ENCODE measurements around the gene AP1S1. TPM values are rescaled to one million over a fixed set of nuclear protein-coding genes. Genes with fewer than 3 reads are reported as not detected.
"Not testable (repeated sequence)": the region's sequence is repeated elsewhere in the genome, so short reads cannot be mapped to it uniquely, and the experiment has no call there.

The AP1S1 gene
- 197 and 227 TPM in 2 replicates for polyA plus RNA-seq (2011; rRNA removed)
- polyA minus RNA-seq (2011; rRNA and poly(A)+ RNA removed), result 93.2 and 93.4 TPM in 2 replicates

DNA sequence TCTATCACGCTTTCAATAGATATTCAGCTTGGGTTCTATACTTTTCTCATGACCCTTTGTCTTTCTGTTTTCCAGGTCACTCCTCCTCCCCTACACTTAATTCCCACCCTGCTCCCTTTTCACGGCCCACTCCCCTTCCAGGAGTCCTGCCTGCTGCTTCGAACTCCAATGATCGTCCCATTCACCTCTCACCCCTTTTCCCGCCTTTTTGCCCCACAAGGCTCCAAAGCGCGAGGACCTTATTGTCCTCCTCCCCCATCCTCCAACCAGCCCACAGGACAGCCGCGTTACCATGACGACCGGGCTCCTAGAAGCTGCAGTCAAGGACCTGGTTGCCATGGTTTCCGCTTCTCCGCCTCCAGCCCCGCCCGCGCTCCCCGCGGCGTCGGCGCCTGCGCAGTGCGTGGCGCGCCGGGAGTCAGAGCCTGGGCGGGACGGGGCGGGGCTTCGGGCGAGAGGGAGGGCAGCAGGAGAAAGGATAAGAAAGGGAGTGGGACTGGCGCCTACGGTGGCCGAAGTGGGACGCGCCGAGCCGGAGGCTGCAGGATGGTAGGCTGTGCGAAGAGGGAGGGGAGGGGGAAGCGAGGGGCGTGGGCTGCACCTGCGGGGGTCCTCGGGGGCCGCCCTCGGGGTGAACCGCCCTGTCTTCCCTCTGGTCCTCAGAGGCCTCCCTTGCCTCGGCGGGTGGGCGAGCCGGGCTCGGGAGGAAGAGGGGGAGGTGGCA lies at the start of gene AP1S1:
AP1S1 (plus strand) TSS at position 508 of the 724 bp plus-strand sequence; CDS start at position 547, 39 bp downstream.
- TF ChIP-seq, protein P1, sequence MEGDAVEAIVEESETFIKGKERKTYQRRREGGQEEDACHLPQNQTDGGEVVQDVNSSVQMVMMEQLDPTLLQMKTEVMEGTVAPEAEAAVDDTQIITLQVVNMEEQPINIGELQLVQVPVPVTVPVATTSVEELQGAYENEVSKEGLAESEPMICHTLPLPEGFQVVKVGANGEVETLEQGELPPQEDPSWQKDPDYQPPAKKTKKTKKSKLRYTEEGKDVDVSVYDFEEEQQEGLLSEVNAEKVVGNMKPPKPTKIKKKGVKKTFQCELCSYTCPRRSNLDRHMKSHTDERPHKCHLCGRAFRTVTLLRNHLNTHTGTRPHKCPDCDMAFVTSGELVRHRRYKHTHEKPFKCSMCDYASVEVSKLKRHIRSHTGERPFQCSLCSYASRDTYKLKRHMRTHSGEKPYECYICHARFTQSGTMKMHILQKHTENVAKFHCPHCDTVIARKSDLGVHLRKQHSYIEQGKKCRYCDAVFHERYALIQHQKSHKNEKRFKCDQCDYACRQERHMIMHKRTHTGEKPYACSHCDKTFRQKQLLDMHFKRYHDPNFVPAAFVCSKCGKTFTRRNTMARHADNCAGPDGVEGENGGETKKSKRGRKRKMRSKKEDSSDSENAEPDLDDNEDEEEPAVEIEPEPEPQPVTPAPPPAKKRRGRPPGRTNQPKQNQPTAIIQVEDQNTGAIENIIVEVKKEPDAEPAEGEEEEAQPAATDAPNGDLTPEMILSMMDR (IDR thresholded peaks at IDR 0.05; ENCODE audit: low read depth, low read length), result no peak
- Histone ChIP-seq H3K27me3 (ENCODE audit: control insufficient read depth, insufficient read depth, low read length) (peaks cover 4% of the 10 kb centered on the region), H3K9me3 (ENCODE audit: control insufficient read depth, insufficient read depth, low read length) (no peaks in the 10 kb centered on the region), H3K4me3 (ENCODE audit: low read depth, low read length) (peak within 1 kb of the TSS; percentile 82), H3K27ac (ENCODE audit: low read depth, low read length) (peak within 1 kb of the TSS; percentile 52)
- ChIA-PET CTCF (interaction anchor here (0.5 to 3.1 kb wide), 4 partner anchors 10 to 137 kb away, joined by 3 to 39 read pairs (median 4); no protein-coding TSS in a partner anchor), POLR2A (interaction anchor here (1.5 kb wide), 1 partner anchor 9 kb away, joined by 4 read pairs; no protein-coding TSS in a partner anchor)
- DNase-seq (ENCODE audit: low read depth, low spot score), result peak; percentile 83

DNA sequence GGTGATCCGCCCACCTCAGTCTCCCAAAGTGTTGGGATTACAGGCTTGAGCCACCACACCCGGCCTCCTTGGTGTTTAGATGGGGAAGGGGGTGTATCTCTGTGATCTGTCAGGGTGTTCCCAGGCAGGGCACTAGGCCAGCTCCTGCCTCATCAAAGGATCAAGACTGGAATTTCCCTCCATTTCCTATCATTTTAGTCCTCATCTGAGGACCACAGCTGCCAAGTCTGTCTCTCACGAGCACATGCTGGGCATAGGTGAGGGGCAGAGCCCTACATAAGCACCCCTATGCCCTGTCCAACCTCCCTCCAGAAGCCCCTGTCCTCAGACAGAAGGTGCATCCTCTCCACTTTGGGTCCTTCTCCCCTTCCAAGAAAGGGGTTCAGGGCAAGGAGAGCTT lies 49.5 kb upstream of the AP1S1 start:
- ChIA-PET CTCF (interaction anchor here (0.6 kb wide), 1 partner anchor 27 kb away, joined by 4 read pairs; no protein-coding TSS in a partner anchor), POLR2A (interaction anchor here (1.0 to 1.2 kb wide), 2 partner anchors 22 to 29 kb away, joined by 3 read pairs; partner anchors contain the start of gene SERPINE1)
- Histone ChIP-seq H3K4me3 (ENCODE audit: low read depth, low read length) (no peak overlapping the region), H3K27me3 (ENCODE audit: control insufficient read depth, insufficient read depth, low read length) (no peaks in the 10 kb centered on the region), H3K27ac (ENCODE audit: low read depth, low read length) (no peak overlapping the region), H3K9me3 (ENCODE audit: control insufficient read depth, insufficient read depth, low read length) (no peaks in the 10 kb centered on the region; the same call in 1 of the 2 replicates)
- TF ChIP-seq, protein P1 (IDR thresholded peaks at IDR 0.05; ENCODE audit: low read depth, low read length), result no peak
- DNase-seq (ENCODE audit: low read depth, low spot score), result no peak

DNA sequence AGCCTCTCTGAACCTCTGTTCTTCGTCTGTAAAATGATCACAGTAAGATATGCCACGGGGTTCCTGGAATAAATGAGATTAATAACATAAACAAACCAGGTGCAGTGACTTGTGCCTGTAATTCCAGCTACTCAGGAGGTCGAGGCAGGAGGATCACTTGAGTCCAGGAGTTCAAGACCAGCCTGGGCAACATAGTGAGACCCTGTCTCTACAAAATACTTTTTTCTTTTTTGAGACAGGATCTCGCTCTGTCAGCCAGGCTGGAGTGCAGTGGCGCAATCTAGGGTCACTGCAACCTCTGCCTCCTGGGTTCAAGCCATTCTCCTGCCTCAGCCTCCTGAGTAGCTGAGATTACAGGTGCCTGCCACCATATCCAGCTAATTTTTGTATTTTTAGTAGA lies 49.0 kb upstream of the AP1S1 start:
- H3K27me3 ChIP-seq (ENCODE audit: control insufficient read depth, insufficient read depth, low read length); H3K27ac ChIP-seq (ENCODE audit: low read depth, low read length); H3K4me3 ChIP-seq (ENCODE audit: low read depth, low read length); DNase-seq (ENCODE audit: low read depth, low spot score); CTCF ChIA-PET; H3K9me3 ChIP-seq (ENCODE audit: control insufficient read depth, insufficient read depth, low read length): not testable (repeated sequence)
- POLR2A ChIA-PET, result interaction anchor here (1.0 kb wide), 1 partner anchor 22 kb away, joined by 3 read pairs; the partner anchor contains the start of gene SERPINE1

DNA sequence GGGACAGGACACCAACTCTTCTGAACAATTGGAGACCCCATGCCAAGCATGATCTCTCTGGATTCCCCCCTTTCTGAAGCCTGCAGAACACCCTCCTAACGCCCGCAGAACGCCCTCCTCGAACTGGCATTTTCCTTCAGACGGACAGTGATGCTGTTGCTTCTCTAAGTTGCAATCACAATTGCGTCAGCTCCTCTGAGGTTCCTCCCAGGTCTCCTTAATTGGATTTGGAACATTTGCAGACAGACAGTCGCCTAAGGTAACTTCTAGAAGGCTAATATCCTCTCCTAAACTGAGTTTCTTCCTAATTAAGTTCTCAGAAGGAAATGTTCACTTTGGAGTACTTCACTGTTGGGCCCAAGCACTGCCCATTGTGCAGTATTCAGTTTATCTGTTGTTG lies 47.9 kb upstream of the AP1S1 start:
- DNase-seq (ENCODE audit: low read depth, low spot score), result no peak
- CTCF ChIA-PET, result interaction anchor here (1.0 kb wide), 1 partner anchor 38 kb away, joined by 3 read pairs; no protein-coding TSS in a partner anchor

DNA sequence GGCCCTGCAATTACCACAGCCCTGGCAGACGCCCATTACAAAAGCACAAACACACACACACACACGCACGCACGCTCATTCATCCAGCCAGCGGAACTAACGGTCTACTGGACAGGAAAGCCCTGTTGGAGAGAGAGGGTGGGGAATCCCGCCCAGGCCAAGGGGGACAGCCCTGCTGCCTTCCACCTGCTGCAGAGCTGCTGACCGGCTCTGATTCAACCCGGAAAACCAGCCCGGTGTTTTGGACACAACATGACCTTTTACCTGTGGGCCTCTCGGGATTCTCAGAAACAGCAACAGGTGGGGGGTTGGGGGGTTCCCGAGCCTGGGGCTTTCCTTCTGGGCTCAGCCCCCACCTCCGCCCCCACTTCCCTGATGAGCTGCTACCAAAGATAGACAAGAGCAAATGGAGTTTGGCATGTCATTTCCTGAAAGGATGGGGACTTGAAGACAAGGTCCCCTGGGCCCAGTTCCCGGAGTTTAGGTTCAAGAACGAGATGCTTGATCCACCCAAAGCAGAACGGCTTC lies 45.9 kb upstream of the AP1S1 start:
- H3K27ac ChIP-seq (ENCODE audit: low read depth, low read length), result no peak overlapping the region
- TF ChIP-seq, protein P1 (IDR thresholded peaks at IDR 0.05; ENCODE audit: low read depth, low read length), result no peak
- H3K9me3 ChIP-seq (ENCODE audit: control insufficient read depth, insufficient read depth, low read length), result no peaks in the 10 kb centered on the region; the same call in 1 of the 2 replicates
- ChIA-PET POLR2A (interaction anchor here (0.7 kb wide), 1 partner anchor 109 kb away, joined by 3 read pairs; the partner anchor contains the start of gene ZNHIT1), CTCF (interaction anchor here (0.8 to 1.3 kb wide), 2 partner anchors 36 to 136 kb away, joined by 4 read pairs; partner anchors contain the start of gene FIS1)
- no peaks in the 10 kb centered on the region for H3K27me3 ChIP-seq (ENCODE audit: control insufficient read depth, insufficient read depth, low read length)
- H3K4me3 ChIP-seq (ENCODE audit: low read depth, low read length), result no peak overlapping the region
- no peak for DNase-seq (ENCODE audit: low read depth, low spot score)

More for the DNA sequence above, 47.9 kb upstream of the AP1S1 start:
- TF ChIP-seq, protein P1 (IDR thresholded peaks at IDR 0.05; ENCODE audit: low read depth, low read length), result no peak
- Histone ChIP-seq H3K27me3 (ENCODE audit: control insufficient read depth, insufficient read depth, low read length) (no peaks in the 10 kb centered on the region), H3K9me3 (ENCODE audit: control insufficient read depth, insufficient read depth, low read length) (no peaks in the 10 kb centered on the region; the same call in 1 of the 2 replicates), H3K27ac (ENCODE audit: low read depth, low read length) (no peak overlapping the region), H3K4me3 (ENCODE audit: low read depth, low read length) (no peak overlapping the region)
- POLR2A ChIA-PET, result no interaction called here

Measured in AG04450 (cell line).